ENCODE data around the gene MAML3. TPM values are rescaled to one million over a fixed set of nuclear protein-coding genes. Genes with fewer than 3 reads are reported as not detected.

Gene MAML3
- total and polyA plus RNA-seq, 2 experiments from 2014 or later: 1.7 to 6.5 TPM

- no peak overlapping the region for H3K4me3 Mint-ChIP-seq
- no peaks in the 10 kb centered on the region for H3K27me3 ChIP-seq (ENCODE audit: insufficient read depth)
- no peaks in the 10 kb centered on the region for H3K79me2 ChIP-seq (replicated peaks; ENCODE audit: insufficient read depth)
- peaks cover 12% of the 10 kb centered on the region for H3K4me1 Mint-ChIP-seq
- H3K27ac ChIP-seq (ENCODE audit: low read depth): no peak overlapping the region
- H3K27ac Mint-ChIP-seq: no peak overlapping the region
- H3K9me3 Mint-ChIP-seq: peaks cover 4% of the 10 kb centered on the region; the same call in 1 of the 3 replicates
- no peak overlapping the region for H3K4me3 ChIP-seq
- H3K9me2 ChIP-seq (ENCODE audit: insufficient read depth): 0 out of 2 replicates have a peak, but pooled peaks cover 3% of the 10 kb centered on the region
- H4K20me1 ChIP-seq (replicated peaks; ENCODE audit: insufficient read depth): no peaks in the 10 kb centered on the region
- DNase-seq (ENCODE audit: low spot score) (no peak), ATAC-seq (no peak)
- peaks cover under 1% of the 10 kb centered on the region for H3K27me3 Mint-ChIP-seq (ENCODE audit: insufficient read depth, low read depth, poor library complexity)
- H2AFZ ChIP-seq: no peak overlapping the region
- TF ChIP-seq STAT1 (IDR thresholded peaks at IDR 0.05; ENCODE audit: unreplicated experiment) (no peak), JUNB (IDR thresholded peaks at IDR 0.05; ENCODE audit: unreplicated experiment) (no peak), ZNF114 (CRISPR knock-in tag; IDR thresholded peaks at IDR 0.05) (no peak), EZH2phosphoT487 (IDR thresholded peaks at IDR 0.05; ENCODE audit: unreplicated experiment) (no peak), REST (IDR thresholded peaks at IDR 0.05; ENCODE audit: unreplicated experiment) (no peak), CREB1 (CRISPR knock-in tag; IDR thresholded peaks at IDR 0.05; ENCODE audit: low read depth) (no peak), ZNF462 (CRISPR knock-in tag; IDR thresholded peaks at IDR 0.05) (no peak), NANOG (IDR thresholded peaks at IDR 0.05; ENCODE audit: borderline replicate concordance) (no peak), ZNF331 (CRISPR knock-in tag; IDR thresholded peaks at IDR 0.05; ENCODE audit: low read depth) (no peak), CTCF (conservative IDR thresholded peaks at IDR 0.05; ENCODE audit: low read depth in 2 of 2) (no peak), POLR2AphosphoS5 (IDR thresholded peaks at IDR 0.05; ENCODE audit: low read depth) (no peak), EZH2 (IDR thresholded peaks at IDR 0.05; ENCODE audit: low read depth, unreplicated experiment) (no peak), ETS1 (IDR thresholded peaks at IDR 0.05) (no peak)
- no peaks in the 10 kb centered on the region for H3K36me3 Mint-ChIP-seq (ENCODE audit: low read depth)
- H3K36me3 ChIP-seq (ENCODE audit: insufficient read depth): no peaks in the 10 kb centered on the region
- H3K4me2 ChIP-seq: no peak overlapping the region
- H3K4me1 ChIP-seq (ENCODE audit: insufficient read depth): no peaks in the 10 kb centered on the region
- no peaks in the 10 kb centered on the region for H3F3A ChIP-seq (replicated peaks; ENCODE audit: low read depth)
Observed at GRCh38 chr4:139950568-139950967, 203.4 kb downstream of the MAML3 start.
